GM19463 (cell line): ENCODE data around the gene WNK3.
"Not testable (repeated sequence)": the region's sequence is repeated elsewhere in the genome, so short reads cannot be mapped to it uniquely, and the experiment has no call there.

Source experiments
- ATAC-seq: cut with Tn5 transposase; IDR thresholded peaks from one replicate; pipeline ENCODE4 v1.9.1; 2021; ENCODE audit warnings: mild to moderate bottlenecking, moderate library complexity; ENCODE audit not compliant: unreplicated experiment

Gene WNK3

DNA sequence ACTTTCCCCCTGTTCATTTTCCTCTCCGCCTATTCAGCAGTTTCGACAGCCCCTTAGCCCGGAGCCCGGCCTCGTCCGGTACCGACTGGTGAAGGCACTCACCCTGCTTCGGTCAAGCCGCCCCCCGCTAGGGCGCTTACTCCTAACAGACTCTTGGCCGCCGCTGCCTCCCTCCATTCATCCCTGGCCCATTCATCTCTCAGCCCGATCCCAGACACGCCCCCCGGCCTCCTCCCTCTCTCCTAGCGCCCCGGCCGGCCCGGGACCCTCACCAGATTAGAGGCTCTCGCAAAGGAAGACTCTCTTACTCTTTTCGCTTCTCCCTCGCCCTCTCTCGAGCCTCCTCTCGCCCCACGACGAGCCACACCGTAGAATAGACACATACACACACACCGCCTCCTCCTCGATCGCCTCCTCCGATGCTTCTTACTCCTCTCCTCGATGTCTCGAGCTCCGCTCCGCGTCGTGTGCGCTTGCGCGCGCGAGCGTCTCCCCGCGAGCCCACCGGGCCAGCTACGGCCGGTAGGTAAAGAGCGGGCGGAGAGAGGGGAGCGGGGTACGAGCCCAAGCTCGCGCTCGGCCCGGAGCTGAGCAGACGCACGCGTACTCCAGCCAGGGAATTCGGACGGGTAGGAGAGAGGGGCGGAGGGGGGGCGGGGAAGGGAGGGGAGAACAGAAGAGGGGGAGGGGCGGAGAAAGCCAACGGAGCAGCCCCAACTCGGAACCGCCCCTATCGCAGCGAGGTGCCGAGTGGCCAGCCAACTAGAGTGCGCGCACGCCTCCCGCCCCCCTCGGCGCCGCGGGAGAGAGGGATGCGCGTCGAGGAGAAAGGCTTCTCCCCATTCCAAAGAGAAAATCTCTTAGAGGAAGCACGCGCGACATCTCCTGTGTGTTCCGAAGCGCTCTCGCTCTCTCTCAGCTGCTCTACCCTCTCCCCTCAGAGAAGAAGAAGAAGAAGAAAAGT lies at the start of gene WNK3:
Gene WNK3 (minus strand): TSS at position 633 of the 964 bp plus-strand sequence.
- no peak for ATAC-seq

DNA sequence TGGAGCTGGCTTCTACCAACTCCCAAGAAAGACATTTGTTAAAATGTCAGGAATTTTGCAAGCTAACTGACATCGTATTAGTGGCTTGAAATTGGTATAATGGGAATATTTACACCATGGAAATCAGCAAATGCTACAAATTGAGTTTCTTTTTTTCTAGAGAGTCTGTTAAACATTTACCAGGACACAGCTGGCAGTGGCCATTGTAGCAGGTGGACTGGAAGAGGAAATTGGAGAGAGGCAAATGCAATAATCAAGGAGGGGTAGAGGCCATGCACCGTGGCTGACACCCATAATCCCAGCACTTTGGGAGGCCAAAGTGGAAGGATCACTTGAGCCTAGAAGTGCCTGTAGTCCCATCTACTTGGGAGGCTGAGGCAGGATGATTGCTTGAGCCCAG lies 49.4 kb upstream of the WNK3 start:
- no peak for ATAC-seq

DNA sequence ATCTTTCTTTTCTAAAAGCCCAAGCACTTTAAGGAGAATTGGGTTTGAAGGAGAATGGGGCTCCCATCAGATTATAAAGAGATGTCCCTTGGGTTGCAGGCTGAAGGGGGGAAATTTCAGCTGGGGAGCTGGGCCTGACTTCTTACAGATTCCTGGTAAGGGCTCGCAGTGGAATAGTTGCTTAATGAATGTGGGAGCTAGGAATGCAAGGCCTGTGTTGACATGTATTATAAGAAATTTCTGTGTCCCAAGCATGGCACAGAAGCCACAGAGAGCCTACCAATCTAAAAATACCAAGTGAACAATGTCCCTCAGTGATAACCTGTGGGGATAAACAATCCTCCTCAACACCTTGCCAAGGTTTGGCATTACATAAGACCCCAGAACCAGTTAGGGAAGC lies 39.3 kb upstream of the WNK3 start:
- ATAC-seq = no peak

DNA sequence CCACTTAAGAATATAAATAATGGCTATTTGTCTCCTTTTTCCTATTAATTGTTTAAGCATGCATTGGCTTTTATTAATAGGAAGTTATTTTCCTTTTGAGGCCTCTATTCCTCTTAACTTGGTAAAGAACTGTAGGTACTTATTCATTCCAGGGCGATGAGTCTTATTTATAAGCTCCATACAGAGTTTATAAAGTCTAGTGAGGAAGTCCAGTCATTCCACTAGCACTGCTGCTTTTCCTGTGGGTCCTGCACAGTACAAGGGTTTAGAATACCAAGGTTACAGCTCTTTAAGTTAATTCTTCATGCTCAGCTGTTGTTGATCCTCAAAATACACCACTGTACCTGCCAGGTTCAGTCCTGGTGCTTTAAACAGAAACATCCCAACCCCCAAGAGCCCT lies 28.5 kb upstream of the WNK3 start:
- no peak for ATAC-seq

DNA sequence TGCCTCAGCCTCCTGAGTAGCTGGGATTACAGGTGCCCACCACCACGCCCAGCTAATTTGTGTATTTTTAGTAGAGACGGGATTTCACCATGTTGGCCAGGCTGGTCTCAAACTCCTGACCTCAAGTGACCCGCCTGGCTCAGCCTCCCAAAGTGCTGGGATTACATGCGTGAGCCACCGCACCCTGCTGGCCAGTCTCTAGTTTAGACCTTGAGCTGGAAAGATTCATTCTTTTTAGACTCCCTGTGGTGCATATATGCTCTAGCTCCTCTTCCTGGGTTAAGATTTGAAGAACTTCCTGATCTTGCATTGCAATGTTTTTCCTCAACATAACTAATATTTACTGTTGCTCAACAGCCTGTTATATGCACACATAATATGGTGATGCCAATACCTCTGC lies 26.8 kb upstream of the WNK3 start:
- ATAC-seq = not testable (repeated sequence)

DNA sequence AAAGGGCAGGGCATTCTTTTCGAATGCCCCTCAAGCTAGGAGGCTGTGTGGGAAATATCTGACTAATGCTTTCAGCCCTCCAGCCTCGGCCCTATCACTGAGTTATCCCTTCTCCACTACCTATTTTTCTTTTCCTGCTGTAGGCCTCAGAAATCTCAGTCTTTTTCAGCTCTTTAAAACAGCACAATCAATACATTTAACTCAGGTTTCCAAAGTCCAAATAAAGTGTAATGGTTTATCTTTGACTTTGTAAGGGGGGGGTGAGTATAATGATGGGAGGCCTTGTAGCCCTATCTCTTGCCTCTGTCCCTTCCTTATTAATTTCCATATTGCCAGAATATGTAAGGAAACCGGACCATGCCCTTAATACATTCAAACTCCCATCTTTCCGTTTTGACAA lies 1.6 kb upstream of the WNK3 start:
- ATAC-seq = no peak

DNA sequence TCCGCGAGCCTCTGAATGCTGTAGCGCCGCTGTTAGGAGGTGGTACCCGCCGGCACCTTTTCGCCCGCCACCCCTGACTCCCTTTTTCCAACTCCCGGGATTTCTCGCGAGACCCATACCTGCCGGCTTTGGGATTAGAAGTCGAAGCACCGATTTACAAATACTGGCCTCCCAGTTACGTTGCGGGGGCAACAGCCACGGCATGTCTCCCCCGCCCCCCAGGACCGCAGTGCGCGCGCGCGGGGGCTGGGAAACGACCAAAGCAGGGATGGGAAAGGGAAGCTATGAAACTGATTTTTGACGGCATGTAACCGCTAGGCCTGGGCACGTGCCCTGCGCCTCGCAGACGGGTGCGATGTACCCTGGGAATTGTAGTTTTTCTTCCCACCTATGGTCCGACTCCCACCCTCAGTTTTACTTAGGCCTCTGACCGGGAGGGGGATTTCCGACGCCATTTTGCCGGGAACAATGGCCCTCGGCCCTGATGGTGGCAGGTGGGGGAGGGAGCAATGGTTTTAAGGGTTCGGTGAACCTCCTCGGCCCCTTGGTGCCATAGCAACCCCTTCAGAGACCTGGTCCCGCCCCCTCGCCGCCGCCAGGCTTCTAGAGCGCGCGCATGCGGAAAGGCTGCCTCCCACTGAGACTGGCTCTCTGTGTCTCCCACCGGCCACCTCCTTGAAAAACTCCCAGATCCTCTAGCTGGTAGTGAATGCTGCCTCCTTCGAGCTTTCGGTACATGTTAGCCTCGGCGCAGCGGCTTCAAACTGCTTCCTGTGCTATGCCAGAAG lies 772 bp upstream of the WNK3 start:
- ATAC-seq = no peak

DNA sequence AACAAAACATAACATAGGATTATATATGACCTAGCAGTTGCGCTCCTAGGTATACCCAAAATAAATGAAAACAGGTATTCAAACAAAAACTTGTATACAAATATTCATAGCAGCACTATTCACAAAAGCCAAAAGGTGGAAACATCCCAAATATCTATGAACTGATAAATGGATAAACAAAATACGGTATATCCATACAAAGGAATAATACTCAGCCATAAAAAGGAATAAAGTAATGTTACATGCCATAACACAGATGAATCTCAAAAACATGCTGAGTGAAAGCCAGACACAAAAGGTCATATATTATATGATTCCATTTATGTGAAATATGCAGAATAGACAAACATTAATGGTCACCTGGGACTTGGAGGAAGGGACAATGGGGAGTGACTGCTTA lies 5.2 kb downstream of the WNK3 start:
- ATAC-seq = no peak

DNA sequence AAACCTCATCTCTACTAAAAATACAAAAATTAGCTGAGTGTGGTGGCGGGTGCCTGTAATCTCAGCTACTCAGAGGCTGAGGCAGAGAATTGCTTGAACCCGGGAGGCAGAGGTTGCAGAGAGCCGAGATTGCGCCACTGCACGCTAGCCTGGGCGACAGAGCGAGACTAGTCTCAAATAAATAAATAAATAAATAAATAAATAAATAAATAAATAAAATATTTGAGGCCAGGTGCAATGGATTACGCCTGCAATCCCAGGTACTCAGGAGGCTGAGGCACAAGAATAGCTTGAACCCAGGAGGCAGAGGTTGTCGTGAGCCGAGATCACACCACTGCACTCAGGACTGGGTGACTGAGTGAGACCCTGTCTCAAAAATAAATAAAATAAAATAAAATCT lies 20.5 kb downstream of the WNK3 start:
- ATAC-seq = not testable (repeated sequence)

DNA sequence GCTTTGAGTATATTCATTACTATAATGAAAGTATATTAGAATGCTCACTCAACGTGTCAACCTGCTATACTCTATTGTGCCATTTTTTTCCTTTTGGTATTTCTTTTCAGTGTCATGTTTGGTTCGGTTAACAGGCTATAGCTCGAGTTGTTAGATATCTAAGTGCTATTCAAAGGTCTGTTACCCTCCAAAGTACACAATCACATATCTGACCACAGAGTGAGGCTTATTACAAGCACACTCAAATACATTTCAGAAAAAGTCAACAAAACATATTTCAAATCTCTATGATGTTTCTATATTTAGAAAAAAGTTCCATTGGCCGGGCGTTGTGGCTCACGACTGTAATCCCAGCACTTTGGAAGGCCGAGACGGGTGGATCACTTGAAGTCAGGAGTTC lies 32.8 kb downstream of the WNK3 start:
- no peak for ATAC-seq

DNA sequence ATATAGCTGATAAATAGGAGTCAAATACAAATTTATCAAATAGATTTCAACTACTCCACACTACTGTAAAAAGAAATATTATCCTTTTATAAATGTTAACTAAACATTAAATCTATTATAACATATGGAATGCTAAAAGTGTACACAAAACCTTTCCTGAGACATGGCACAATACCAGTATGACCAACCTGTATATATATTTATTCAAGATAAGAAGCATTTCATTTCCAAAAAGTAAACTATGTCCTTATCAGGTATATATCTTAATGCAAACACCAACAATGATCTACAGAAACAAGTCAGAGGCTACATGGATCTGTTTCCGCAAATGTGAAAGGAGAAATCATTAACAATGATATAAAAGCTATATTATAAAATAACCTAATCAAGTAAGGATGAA lies 37.8 kb downstream of the WNK3 start:
- no peak for ATAC-seq

DNA sequence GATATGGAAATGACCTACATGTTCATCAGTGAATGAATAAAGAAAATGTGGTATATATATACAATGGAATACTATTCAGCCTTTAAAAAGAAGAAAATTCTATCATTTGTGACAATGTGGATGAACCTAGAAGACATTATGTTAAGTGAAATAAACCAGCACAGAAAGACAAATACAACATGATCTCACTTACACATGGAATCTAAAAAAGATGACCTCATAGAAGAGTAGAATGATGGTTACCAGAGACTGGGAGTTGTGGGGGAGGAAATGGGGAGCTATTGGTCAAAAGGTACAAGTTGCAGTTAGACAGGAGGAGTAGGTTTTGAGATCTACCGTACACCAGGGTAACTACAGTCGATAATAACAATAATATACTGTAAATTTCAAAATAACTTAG lies 51.5 kb downstream of the WNK3 start:
- no peak for ATAC-seq

DNA sequence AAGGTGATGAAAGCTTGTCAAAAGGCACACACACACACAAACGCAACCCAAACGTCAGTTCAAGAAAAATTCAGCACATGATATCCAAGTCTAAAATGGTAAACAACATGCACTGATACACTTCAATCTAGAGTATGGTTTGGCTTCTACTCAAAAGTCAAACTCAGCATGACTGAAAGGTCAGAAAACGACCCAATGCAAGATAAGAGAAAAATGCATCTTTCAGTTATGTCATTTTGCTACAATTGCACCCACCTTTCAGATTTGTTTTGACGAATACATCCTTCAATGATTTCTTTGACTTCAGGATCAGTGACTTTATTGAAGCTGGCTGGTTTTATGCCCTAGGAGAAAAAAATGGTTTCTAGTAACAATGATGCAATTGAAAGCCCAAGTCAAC lies 56.3 kb downstream of the WNK3 start:
- ATAC-seq = no peak

DNA sequence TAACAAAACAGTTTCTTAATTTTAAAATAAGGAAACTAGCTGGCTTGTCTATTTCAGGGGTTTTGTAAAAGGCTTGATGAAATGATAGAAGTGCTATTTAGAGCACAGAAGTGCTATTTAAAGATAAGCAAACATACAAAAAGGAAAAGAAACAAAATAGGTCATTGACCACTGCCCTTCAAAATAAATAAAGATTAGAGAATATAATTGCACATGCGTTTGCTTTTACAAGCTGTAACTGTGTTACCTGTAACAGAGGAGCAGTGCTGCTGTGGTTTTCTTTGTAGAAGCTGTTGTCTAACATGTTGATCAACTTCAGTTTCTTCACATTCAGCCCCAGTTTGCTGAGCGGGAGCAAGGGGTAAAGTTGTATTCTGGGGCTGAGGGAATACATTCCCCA lies 63.5 kb downstream of the WNK3 start:
- ATAC-seq = no peak

DNA sequence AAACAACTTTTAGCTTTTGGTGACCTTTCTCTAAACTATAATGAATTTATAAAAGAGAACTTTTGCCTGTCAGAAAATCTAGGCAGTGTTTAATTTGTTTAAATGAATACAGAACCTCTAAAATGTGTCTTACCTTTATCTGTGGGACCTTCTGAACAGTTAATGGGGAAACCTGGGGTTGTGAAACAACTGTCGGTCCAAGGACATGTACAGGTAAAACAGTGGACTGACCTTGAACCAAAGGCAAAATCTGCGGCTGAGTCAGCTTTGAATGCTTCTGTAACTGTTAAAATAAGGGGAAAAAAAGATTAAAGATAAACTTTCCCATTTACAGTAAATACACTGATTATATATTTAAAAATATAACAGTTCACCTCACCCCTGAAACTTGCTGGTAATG lies 65.1 kb downstream of the WNK3 start:
- no peak for ATAC-seq

DNA sequence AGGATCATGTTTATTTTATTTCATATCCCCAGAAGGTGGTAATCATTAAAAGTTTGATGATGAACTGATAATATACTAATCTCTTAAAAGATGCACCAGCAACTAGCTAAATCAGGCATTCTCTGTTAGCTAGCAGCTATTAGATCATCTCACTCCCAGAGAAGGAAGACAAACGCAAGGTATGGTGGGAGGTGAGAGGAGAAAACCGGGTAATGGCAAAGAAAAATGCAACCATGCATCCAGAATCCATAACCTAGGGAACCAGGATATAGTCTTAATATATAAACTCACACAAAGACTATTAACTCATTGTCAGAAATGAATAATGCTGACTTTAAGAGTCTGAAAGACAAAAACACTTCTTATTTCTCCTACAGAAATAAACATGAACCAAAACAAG lies 66.1 kb downstream of the WNK3 start:
- ATAC-seq = no peak

DNA sequence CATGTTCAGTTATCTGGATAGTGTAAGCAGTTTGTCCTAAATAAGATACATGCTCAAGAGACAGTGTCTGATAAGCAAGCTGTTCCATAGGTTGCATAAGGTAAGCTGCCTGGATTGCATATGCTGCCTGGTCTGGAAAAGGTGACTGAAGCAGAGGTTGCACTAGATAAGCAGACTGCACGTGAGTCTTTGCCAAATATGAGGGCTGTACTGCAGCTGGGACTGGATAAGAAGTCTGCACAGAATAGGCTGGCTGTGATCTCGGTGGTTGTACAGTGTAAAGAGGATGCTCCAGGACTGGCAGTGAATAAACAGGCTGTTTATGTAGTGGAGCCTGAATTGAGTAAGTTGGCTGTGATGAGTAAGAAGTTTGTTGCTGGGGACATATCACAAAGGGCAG lies 68.9 kb downstream of the WNK3 start:
- ATAC-seq = no peak

DNA sequence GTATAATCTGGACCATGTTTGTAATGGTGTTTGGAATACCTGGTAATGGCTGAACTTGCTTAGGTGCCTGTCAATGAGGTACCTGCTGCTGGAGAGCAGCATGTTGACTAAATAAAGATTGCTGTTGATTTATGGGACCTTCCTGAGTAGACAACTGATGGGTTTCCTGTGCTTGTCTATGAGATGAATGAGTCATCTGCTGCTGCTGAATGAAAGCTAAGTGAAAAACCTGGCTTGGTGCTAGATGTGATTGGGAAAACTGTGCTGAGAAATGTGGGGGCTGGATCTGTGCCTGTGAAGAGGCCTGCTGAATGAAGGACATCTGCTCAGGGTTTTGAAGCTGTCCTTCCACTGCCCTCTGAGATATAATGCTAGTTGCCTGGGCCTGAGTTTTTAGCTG lies 69.6 kb downstream of the WNK3 start:
- ATAC-seq = no peak

DNA sequence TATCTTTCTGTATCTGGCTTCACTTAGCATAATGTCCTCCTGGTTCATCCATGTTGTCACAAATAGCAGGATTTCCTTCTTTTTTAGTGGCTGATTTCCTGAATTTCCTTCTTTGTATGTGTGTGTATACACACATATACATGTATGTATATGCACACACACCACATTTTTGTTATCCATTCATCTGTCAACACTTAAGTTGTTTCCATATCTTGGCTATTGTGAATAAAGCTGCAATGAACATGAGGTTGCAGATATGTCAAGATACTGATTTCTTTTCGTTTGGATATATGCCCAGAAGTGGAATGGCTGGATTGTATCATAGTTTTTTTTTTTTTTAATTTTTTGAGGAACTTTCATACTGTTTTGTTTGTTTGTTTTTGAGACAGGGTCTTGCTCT lies 76.2 kb downstream of the WNK3 start:
- ATAC-seq = no peak

DNA sequence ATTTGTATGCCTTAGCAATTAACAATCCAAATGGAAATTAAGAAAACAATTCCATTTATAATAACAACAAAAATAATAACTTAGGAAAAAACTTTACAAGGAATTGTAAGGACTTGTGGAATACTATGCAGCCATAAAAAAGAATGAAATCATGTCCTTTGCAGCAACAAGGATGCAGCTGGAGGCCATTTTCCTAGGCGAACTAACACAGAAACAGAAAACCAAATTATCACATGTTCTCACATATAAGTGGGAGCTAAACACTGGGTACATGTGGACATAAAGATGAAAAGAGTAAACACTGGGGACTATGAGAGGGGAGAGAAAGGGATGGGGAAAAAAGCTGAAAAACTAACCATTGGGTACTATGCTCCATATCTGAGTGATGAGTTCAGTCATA lies 77.4 kb downstream of the WNK3 start:
- no peak for ATAC-seq

DNA sequence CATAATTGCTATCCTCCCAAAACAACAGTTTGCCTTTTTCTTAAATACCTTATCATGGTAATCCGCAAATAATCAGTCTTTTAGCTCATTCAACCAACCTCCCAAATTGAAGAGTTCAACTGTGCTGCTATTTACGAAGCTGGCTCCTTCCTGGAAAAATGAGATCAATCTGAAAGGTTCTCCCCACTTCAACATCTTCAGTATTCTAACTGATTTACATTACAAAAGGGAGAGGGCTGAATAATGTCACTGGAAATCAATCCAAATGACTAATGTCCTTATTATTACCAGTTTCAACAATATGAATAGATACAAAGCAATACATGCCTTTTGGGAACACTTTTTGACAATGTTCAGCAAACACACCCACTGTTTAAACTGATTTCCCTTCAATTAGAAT lies 86.2 kb downstream of the WNK3 start:
- no peak for ATAC-seq

DNA sequence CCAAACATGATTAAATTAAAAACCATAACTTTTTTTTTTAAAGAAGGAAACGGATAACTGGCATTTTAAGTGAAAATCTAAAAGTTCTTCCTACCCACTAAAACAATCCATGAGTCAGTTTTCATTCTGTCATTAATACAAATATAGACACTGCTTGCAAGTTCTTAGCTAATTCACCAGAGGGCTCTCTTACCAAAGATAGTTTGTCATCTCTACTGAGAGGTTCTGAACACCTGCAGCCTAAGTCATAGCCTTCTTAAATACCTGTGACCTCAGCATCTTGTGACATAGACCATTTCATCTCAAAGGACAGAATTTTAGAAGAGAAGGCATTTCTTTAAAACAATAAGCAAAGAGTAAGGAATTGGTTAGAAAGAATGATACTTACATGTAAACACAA lies 109.5 kb downstream of the WNK3 start:
- no peak for ATAC-seq
